A673 (cell line): ENCODE results near the gene SART3.

Experiments used
- CTCF ChIP-seq: fragments of 300-800, 200-600 bp; sonication (generic); conservative IDR thresholded peaks from 2 replicates; pipeline ENCODE4 v1.5.1; 2017; ENCODE audit warnings: low read depth, mild to moderate bottlenecking, antibody characterized with exemption, low read length, moderate library complexity, mixed read lengths
- EZH2 ChIP-seq: fragments of 200-600 bp; sonication (generic); IDR thresholded peaks from 2 replicates; pipeline ENCODE4 v1.6.1; 2017; ENCODE audit warnings: borderline replicate concordance, low read depth, mild to moderate bottlenecking, mixed read lengths, antibody characterized with exemption, low read length; ENCODE audit not compliant: poor library complexity, severe bottlenecking

GRCh38 chr12:108565146-108565545 lies 4.2 kb upstream of the SART3 start:
- TF ChIP-seq EZH2 (no peak), CTCF (no peak)
